Limb (tissue), 2 donors: Measurements from ENCODE around the gene USF2.
A peak's percentile ranks its signal among the peaks of the same experiment; 100 is the strongest.
"Not testable (repeated sequence)": the region's sequence is repeated elsewhere in the genome, so short reads cannot be mapped to it uniquely, and the experiment has no call there.

ENCODE experiments used
- DNase-seq, 2 donors: peaks; one replicate each; pipeline ENCODE4 v3.0.0-alpha.2; 2016; ENCODE audit errors: extremely low spot score in 2 of 2

The USF2 gene, protein sequence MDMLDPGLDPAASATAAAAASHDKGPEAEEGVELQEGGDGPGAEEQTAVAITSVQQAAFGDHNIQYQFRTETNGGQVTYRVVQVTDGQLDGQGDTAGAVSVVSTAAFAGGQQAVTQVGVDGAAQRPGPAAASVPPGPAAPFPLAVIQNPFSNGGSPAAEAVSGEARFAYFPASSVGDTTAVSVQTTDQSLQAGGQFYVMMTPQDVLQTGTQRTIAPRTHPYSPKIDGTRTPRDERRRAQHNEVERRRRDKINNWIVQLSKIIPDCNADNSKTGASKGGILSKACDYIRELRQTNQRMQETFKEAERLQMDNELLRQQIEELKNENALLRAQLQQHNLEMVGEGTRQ

GRCh38 chr19:35268536-35269437, at the start of gene USF2:
Gene USF2 (plus strand): TSS chr19:35268962. CDS start chr19:35269102, 140 bp downstream.
- DNase-seq, result peak; percentile 44 to 81

- no peak for DNase-seq
Measured at GRCh38 chr19:35219008-35219407, 49.8 kb upstream of the USF2 start.

DNA sequence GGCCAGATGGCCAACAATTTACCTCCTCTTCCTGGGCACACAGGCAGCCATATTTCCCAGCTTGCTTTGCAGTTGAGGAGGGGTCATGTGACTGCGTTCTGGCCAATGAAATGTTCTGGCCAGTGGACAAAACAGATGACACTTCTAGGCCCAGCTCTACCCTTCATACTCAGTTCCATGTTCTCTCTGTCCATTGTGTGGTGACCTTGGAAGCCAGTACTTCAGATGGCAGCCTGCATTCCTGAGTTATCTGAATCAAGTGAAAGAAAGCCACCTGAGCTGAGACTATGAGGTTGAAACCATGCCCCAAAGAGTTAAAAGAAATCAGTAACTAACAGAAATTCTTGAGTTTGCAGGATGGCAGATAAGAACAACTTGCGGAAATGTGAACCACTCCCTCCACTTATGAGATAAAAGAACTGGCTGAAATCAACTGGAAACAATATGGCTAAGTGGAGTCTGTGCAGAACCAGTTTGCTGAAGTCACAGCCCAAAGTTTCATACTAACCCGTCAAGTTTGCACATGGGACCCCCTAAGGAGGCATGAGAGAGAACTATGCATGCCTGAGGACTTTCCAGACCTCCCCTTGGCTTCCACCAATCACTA, 48.3 kb upstream of the USF2 start:
- DNase-seq, result no peak

DNA sequence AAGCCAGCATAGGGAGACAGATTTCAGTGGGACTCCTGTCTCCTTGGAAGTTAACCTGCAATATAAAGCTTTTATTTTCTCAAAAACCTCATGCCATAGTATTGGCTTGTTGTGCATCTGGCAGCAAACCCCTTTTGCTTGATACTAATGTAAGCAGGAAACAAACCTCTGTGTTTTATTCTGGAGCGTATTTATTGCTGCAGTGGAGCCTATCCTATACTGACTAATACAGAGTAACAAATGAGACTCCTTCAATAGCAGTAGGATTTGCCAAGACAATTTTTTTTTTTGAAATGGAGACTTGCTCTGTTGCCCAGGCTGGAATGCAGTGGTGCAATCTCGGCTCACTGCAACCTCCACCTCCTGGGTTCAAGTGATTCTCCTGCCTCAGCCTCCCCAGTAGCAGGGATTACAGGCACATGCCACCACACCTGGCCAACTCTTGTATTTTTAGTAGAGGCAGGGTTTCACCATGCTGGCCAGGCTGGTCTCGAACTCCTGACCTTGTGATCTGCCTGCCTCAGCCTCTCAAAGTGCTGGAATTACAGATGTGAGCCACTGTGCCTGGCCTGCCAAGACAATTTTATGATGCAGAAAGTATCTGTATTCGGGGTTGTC, 47.7 kb upstream of the USF2 start:
- DNase-seq, result not testable (repeated sequence)

DNA sequence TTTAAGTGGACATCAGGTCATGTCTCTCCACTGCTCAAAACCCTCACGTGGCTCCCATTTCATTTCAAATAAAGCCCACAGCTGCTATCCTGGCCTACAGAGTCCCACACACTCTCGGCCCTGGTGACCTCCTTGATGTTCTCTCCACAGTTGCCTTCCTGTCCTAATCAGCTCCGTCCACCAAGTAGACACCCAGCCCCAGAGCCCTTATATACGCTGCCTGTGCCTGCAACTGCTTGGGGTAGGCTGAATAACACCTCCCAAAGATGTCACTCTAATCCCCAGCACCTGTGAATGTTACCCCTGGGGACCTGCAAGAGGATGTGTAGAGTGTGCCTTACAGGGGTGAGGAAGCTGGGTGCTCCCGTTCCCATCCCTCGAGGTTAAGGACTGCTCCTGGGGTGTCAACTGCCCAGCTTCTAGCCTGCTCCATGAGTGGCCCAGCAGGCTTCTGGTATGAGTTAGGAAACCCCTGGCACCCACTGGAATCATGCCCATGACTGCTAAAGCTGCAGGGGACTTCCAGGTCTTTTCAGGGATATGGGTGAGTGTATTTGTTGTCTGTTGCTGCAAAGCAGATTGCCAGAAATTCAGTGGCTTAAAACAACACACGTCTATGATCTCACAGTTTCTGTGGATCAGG, 46.3 kb upstream of the USF2 start:
- DNase-seq, result no peak

DNA sequence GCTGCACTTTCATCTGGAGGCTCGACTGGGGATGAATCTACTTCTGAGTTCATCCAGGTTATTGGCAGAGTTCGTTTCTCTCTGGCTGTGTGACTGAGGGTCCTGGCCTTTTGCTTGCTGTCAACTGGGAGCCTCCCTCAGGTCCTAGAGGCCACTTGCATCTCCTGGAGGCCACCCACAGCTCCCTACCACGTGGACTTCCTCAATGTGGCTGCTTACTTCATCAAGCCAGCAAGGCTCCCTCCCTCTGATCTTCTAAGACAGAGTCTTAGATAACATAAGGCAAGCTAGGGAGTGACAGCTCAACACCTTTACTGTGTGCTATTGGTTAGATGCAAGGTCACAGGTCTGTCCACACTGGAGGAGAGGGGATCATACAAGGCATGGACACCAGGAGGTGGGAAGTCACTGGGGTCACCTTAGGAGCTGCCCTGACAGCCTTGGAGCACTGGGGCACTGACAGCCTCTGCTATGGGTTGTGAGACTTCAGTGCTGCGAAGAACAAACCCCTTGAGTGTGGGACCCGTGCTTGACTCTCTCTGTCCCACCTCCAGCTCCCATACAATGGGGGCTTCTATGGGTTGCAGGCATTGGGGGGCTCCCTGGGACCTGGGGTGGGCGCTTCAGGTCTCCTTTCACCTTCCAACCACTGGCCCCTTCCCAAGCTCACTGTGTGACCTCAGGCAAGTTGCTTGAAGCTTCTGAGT, 45.5 kb upstream of the USF2 start:
- DNase-seq, result no peak

DNA sequence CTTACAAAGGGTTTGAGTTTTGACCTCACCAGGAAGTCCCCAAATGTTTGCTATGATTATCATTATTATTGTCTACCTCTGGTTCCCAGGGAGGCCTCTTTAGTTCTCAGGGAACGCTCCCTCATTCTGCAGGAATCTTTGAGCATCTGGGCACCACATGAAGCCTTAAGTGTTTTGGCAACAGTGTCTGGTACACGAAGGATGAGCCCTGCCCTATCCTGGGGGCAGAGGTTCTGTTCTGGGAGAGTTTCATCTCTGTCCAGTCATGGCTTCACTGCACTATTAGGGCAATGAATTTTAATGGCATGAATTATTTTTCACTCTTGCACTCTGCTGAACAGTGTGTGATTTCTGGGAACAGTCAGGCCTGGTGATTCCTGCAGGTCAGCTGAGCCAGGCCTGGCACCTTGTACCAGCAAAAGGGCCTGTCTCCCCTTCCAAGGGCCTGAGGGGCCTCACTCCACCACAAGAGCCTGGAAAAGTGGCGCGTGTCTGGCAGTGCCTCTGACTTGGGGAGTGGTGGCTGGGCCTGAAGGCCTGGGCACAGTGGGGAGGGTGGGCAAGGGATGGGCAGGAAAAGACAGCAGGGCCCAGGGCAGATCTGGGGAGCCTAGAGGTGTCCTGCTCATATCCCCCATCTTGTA, 44.8 kb upstream of the USF2 start:
- no peak for DNase-seq

- no peak for DNase-seq
Measured at GRCh38 chr19:35224681-35225571, 43.8 kb upstream of the USF2 start.

DNA sequence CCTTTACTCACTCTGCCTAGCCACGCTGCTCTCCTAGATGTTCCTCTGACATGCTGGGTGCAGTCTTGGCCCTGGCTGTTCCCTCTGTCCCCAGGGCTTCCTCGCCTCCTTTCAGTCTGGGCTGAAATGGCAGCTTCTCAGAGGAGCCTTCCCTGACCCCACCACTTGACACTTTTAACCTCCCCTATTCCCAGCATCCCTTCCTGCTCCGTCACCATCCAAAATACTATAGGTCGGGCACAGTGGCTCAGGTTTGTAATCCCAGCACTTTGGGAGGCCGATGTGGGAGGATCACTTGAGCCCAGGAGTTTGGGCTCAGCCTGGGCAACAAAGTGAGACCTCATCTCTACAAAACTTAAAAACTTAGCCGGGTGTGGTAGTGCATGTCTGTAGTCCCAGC, 42.8 kb upstream of the USF2 start:
- DNase-seq, result no peak

- DNase-seq, result no peak
Measured at GRCh38 chr19:35226748-35227147, 42.0 kb upstream of the USF2 start.

GRCh38 chr19:35228177-35228930, 40.4 kb upstream of the USF2 start, which contains the start of gene FAM187B:
Gene FAM187B (minus strand): TSS chr19:35228739. CDS start chr19:35228680, 59 bp downstream.
- no peak for DNase-seq

GRCh38 chr19:35229601-35230000, 39.2 kb upstream of the USF2 start:
- no peak for DNase-seq

- no peak for DNase-seq
Measured at GRCh38 chr19:35231956-35232645, 36.7 kb upstream of the USF2 start.

- DNase-seq, result no peak
Measured at GRCh38 chr19:35232912-35233311, 35.9 kb upstream of the USF2 start.

DNA sequence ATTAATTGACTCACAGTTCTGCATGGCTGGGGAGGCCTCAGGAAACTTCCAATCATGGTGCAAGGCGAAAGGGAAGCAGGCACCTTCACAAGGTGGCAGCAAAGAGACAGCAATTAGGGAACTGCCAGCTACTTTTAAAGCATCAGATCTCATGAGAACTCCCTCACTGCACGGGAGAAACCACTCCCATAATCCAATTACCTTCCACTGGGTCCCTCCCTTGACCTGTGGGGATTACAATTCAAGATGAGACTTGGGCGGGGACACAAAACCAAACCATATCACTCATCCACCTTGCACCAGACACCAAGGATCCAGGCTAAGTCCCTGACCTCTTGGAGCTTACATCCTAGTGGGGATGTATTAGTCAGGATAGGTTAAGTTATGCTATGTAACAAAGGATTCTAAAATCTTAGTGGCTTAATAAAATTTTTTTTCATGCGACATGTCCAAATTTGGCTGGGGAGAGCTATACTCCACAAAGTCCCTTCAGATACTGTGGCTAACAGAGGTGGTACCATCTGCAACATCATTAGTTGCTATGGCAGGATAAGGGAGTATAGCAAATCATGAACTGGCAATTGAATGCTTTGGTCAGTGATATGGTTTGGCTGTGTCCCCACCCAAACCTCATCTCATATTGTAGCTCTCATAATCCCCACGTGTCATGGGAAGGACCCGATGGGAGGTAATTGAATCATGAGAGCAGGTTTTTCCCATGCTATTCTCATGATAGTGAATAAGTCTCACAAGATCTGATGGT, 31.9 kb upstream of the USF2 start:
- no peak for DNase-seq

DNA sequence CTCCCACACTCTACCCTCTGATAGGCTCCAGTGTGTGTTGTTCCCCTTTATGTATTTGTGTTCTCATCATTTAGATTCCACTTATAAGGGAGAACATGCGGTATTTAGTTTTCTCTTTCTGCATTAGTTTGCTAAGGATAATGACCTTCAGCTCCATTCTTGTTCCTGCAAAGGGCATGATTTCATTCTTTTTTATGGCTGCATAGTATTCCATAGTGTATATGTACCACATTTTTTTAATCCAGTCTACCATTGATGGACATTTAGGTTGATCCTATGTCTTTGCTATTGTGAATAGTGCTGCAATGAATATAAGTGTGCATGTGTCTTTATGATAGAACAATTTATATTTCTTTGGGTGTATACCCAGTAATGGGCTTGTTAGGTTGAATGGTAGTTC, 29.2 kb upstream of the USF2 start:
- DNase-seq, result not testable (repeated sequence)

- DNase-seq, result no peak
Measured at GRCh38 chr19:35240327-35240726, 28.4 kb upstream of the USF2 start.
